Sigmoid colon (tissue), 7 donors: ENCODE data around the gene KLHL13. TPM values are rescaled to one million over a fixed set of nuclear protein-coding genes. Genes with fewer than 3 reads are reported as not detected.
"Not testable (repeated sequence)": the region's sequence is repeated elsewhere in the genome, so short reads cannot be mapped to it uniquely, and the experiment has no call there.

Source experiments
- DNase-seq: peaks from one replicate; pipeline ENCODE4 v3.0.0-alpha.2; 2019
- H3K27ac ChIP-seq, 4 donors: fragments of 200-600 bp; sonication (generic); one replicate each; pipeline ENCODE4 v1.5.1; 2016 to 2019; ENCODE audit warnings: mild to moderate bottlenecking in 1 of 4
- H3K27me3 ChIP-seq, 3 donors: fragments of 200-600 bp; sonication (generic); one replicate each; pipeline ENCODE4 v1.5.1; 2019; ENCODE audit warnings: mild to moderate bottlenecking in 1 of 3
- H3K36me3 ChIP-seq, 4 donors: fragments of 200-600 bp; sonication (generic); one replicate each; pipeline ENCODE4 v1.5.1; 2016 to 2019
- H3K4me1 ChIP-seq, 4 donors: fragments of 200-600 bp; sonication (generic); one replicate each; pipeline ENCODE4 v1.5.1; 2017 to 2019
- H3K4me3 ChIP-seq, 4 donors: fragments of 200-600 bp; sonication (generic); one replicate each; pipeline ENCODE4 v1.5.1; 2017 to 2019; ENCODE audit warnings: mild to moderate bottlenecking in 2 of 4, moderate library complexity in 1 of 4
- H3K9me3 ChIP-seq, 4 donors: fragments of 200-600 bp in 3 of 4; sonication (generic) in 3 of 4; one replicate each; pipeline versions ENCODE4 v1.5.1 to v1.6.1; 2013 to 2019
- EP300 ChIP-seq, 4 donors: sonication (generic); formaldehyde crosslinking; IDR thresholded peaks; one replicate each; pipeline ENCODE4 v1.6.1; 2017; ENCODE audit warnings: antibody characterized with exemption in 4 of 4
- POLR2A ChIP-seq, 2 donors: fragments of 450-650 bp; IDR thresholded peaks; one replicate each; pipeline ENCODE4 v1.6.1; 2016; ENCODE audit warnings: antibody characterized with exemption in 2 of 2, mild to moderate bottlenecking in 2 of 2, moderate library complexity in 2 of 2
- POLR2AphosphoS5 ChIP-seq, 4 donors: sonication (generic); formaldehyde crosslinking; IDR thresholded peaks; one replicate each; pipeline ENCODE4 v1.6.1; 2017; ENCODE audit warnings: antibody characterized with exemption in 4 of 4
- WGBS, 2 donors: extraction: QIAGEN DNeasy Blood & Tissue Kit; methylation state at CpG; one replicate each; pipeline ENCODE4 v1.1.7; 2013; 5-methylcytosine and 5-hydroxymethylcytosine counted together
- intact Hi-C: fragments of 100-400 bp; cut with DNase I; formaldehyde crosslinking; loops from one replicate; pipeline ENCODE4 v1.15.1; 2023
- polyA plus RNA-seq, 3 donors: library from polyadenylated mRNA; stranded (reverse); fragments of 200-250 nt; gene quantifications; one replicate each; pipeline ENCODE4 v1.2.3, GENCODE V29; 2013
- total RNA-seq, 4 donors: library from RNA; depleted of rRNA; stranded (reverse); fragments of >200 nt; gene quantifications; one replicate each; pipeline ENCODE4 v1.1.0, GENCODE V29; 2016
- TF ChIP-seq, protein P1 (sequence below), 4 experiments: fragments of 450-650 bp in 3 of 4; fragments of 200-600 bp in 1 of 4; IDR thresholded peaks; one replicate each; pipeline ENCODE4 v1.5.1; 2016 to 2019; ENCODE audit warnings: antibody characterized with exemption in 4 of 4, mild to moderate bottlenecking in 3 of 4, moderate library complexity in 2 of 4
- donor health status: healthy with polysubstance abuse.
- donor health status: Bipolar disorder and iron deficiency.
- donor health status: healthy.

Gene KLHL13
- total and polyA plus RNA-seq, 7 donors: 1.2 to 12.9 (median 8.9) TPM

DNA sequence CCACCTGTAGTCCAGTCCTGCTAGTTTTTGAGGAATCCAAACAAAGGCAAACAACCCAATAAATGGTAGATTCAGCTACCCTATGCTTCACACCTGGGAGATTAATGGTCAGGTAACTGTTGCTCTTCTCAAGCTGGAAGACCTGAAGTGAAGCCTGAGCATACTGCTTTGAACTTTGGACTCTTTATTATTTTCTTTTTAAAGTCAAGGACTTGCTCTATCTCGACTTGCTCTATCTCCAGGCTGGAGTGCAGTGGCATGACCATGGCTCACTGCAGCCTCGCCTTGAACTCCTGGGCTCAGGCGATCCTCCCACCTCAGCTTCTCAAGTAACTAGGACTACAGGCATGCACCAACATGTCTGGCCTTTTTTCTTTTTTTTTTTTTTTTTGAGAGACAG is 14.7 kb upstream of the KLHL13 start:
- intact Hi-C loops: no loop called here
- DNase-seq: no peak
- TF ChIP-seq EP300 (IDR thresholded peaks at IDR 0.05) (no peak), POLR2AphosphoS5 (IDR thresholded peaks at IDR 0.05) (no peak), POLR2A (IDR thresholded peaks at IDR 0.05) (no peak)
- TF ChIP-seq, protein P1, sequence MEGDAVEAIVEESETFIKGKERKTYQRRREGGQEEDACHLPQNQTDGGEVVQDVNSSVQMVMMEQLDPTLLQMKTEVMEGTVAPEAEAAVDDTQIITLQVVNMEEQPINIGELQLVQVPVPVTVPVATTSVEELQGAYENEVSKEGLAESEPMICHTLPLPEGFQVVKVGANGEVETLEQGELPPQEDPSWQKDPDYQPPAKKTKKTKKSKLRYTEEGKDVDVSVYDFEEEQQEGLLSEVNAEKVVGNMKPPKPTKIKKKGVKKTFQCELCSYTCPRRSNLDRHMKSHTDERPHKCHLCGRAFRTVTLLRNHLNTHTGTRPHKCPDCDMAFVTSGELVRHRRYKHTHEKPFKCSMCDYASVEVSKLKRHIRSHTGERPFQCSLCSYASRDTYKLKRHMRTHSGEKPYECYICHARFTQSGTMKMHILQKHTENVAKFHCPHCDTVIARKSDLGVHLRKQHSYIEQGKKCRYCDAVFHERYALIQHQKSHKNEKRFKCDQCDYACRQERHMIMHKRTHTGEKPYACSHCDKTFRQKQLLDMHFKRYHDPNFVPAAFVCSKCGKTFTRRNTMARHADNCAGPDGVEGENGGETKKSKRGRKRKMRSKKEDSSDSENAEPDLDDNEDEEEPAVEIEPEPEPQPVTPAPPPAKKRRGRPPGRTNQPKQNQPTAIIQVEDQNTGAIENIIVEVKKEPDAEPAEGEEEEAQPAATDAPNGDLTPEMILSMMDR (IDR thresholded peaks at IDR 0.05): no peak
- no peaks in the 10 kb centered on the region for H3K27me3 ChIP-seq
- no peaks in the 10 kb centered on the region for H3K4me1 ChIP-seq
- H3K27ac ChIP-seq: no peak overlapping the region
- H3K4me3 ChIP-seq: no peak overlapping the region
- no peaks in the 10 kb centered on the region for H3K9me3 ChIP-seq
- WGBS, 2 donors: 73 to 82% methylated on average over 3 of the region's 3 CpGs
- no peaks in the 10 kb centered on the region for H3K36me3 ChIP-seq

DNA sequence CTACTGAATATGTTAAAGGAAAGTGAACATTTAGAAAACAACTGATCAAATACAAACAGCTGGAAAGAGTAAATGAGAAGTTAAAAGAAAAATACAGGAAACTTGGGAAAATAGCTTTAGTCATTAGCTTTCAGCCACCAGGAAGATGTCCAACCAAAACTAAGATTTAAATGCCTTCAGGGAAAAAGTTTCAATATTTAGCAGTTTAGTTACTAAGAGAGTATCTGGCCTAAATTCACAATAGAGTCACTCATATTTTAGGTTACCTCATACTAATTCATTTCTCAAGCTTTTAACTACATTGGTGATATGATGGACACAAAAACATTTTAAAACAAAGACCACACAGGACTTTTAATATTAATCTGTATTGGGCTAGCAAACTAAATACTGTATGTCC is 13.1 kb upstream of the KLHL13 start:
- H3K27me3 ChIP-seq: no peaks in the 10 kb centered on the region
- TF ChIP-seq, protein P1 (IDR thresholded peaks at IDR 0.05): no peak
- TF ChIP-seq POLR2AphosphoS5 (IDR thresholded peaks at IDR 0.05) (no peak), EP300 (IDR thresholded peaks at IDR 0.05) (no peak), POLR2A (IDR thresholded peaks at IDR 0.05) (no peak)
- no peaks in the 10 kb centered on the region for H3K4me1 ChIP-seq
- no peak overlapping the region for H3K27ac ChIP-seq
- no peak for DNase-seq
- intact Hi-C loops: no loop called here
- H3K36me3 ChIP-seq: no peaks in the 10 kb centered on the region
- no peak overlapping the region for H3K4me3 ChIP-seq
- H3K9me3 ChIP-seq: no peaks in the 10 kb centered on the region

DNA sequence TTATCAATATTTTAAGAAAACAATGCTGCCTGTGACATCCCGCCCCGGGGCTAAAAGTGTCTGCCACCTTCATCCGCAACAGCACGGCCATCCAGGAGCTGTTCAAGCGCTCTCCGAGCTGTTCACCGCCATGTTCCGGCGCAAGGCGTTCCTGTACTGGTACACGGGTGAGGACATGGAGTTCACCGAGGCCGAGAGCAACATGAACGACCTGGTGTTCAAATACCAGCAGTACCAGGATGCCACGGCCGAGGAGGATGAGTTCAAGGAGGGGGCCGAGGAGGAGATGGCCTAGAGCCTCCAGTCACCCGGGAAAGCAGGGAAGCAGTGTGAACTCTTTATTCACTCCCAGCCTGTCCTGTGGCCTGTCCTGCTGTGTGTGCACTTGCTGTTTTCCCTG is 12.1 kb upstream of the KLHL13 start:
- intact Hi-C loops: no loop called here
- H3K27ac ChIP-seq: no peak overlapping the region
- no peaks in the 10 kb centered on the region for H3K4me1 ChIP-seq
- no peak overlapping the region for H3K4me3 ChIP-seq
- no peaks in the 10 kb centered on the region for H3K36me3 ChIP-seq
- H3K27me3 ChIP-seq: no peaks in the 10 kb centered on the region
- TF ChIP-seq EP300 (IDR thresholded peaks at IDR 0.05): no peak
- no peak for TF ChIP-seq POLR2A (IDR thresholded peaks at IDR 0.05)
- TF ChIP-seq POLR2AphosphoS5 (IDR thresholded peaks at IDR 0.05): no peak
- TF ChIP-seq, protein P1 (IDR thresholded peaks at IDR 0.05): no peak
- H3K9me3 ChIP-seq: no peaks in the 10 kb centered on the region
- WGBS, 2 donors: 93 to 94% methylated on average over 18 of the region's 18 CpGs
- DNase-seq: no peak

DNA sequence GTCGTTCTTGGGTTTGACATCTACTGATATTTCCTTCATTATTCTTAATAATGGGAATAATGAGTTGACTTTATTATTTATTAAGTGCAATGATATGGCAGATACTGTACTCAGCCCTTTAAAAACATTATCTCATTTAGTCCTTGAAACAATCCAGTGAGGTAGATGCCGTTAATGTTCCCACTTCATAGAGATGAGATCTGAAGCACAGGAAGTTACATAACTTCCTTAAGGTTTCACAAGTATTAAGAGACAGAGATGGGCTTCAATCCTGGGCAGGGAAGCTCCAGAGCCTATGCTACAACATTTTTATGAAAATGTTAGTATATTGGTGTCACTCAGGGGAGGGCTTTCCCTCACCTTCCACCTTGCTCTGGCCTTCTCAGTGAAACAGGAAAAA is 9.7 kb upstream of the KLHL13 start:
- intact Hi-C loops: no loop called here
- H3K4me1 ChIP-seq: no peaks in the 10 kb centered on the region
- 70 to 88% methylated on average over 2 of the region's 2 CpGs for WGBS, 2 donors
- TF ChIP-seq, protein P1 (IDR thresholded peaks at IDR 0.05): no peak
- no peak for TF ChIP-seq POLR2A (IDR thresholded peaks at IDR 0.05)
- no peak for TF ChIP-seq POLR2AphosphoS5 (IDR thresholded peaks at IDR 0.05)
- no peak for TF ChIP-seq EP300 (IDR thresholded peaks at IDR 0.05)
- H3K27me3 ChIP-seq: no peaks in the 10 kb centered on the region
- no peaks in the 10 kb centered on the region for H3K9me3 ChIP-seq
- no peak overlapping the region for H3K27ac ChIP-seq
- no peak overlapping the region for H3K4me3 ChIP-seq
- no peaks in the 10 kb centered on the region for H3K36me3 ChIP-seq
- DNase-seq: no peak

DNA sequence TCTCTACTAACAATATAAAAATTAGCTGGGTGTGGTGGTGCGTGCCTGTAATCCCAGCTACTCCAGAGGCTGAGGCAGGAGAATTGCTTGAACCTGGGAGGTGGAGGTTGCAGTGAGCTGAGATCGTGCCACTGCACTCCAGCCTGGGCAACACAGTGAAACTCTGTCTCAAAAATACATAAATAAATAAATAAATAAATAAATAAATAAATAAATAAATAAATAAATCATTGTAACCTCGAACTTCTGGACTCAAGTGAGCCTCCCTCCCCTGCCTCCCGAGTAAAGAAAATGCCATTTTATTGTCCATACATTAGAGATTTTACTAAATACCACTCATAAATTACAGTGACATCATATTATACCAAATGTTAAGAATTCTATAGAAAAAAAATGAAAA is 7.6 kb upstream of the KLHL13 start:
- DNase-seq, H3K27ac ChIP-seq, H3K4me3 ChIP-seq, H3K36me3 ChIP-seq, H3K27me3 ChIP-seq, H3K9me3 ChIP-seq, H3K4me1 ChIP-seq, intact Hi-C loops: not testable (repeated sequence)
- 90 to 91% methylated on average over 4 of the region's 4 CpGs for WGBS, 2 donors
